GM12878 (cell line): ENCODE measurements around the gene OR1F1.

Source experiments
- POLR2A ChIP-seq: IDR thresholded peaks from 2 replicates; pipeline ENCODE4 v1.6.1; 2011; ENCODE audit warnings: low read depth, mild to moderate bottlenecking, low read length
- TARDBP ChIP-seq: IDR thresholded peaks from 2 replicates; pipeline ENCODE4 v1.6.1; 2016; ENCODE audit warnings: borderline replicate concordance
- ZNF24 ChIP-seq: fragments of 450-650 bp; IDR thresholded peaks from 2 replicates; pipeline ENCODE4 v1.6.1; 2017; ENCODE audit warnings: antibody characterized with exemption, mild to moderate bottlenecking
- TF ChIP-seq, protein P1 (sequence below), 3 experiments: IDR thresholded peaks in 2 of 3; conservative IDR thresholded peaks in 1 of 3; 2 replicates each; pipeline ENCODE4 v1.5.1; 2011; ENCODE audit warnings: low read depth in 3 of 3, low read length in 3 of 3, mild to moderate bottlenecking in 3 of 3, control low read depth in 2 of 3, moderate library complexity in 2 of 3, inconsistent platforms in 1 of 3, mixed read lengths in 1 of 3; ENCODE audit not compliant: control insufficient read depth in 2 of 3, insufficient read depth in 1 of 3; ENCODE audit errors: extremely low read depth in 1 of 3
- TF ChIP-seq, protein P2 (sequence below): fragments of 450-650 bp; IDR thresholded peaks from 2 replicates; pipeline ENCODE4 v1.6.1; 2014; ENCODE audit warnings: mild to moderate bottlenecking

DNA sequence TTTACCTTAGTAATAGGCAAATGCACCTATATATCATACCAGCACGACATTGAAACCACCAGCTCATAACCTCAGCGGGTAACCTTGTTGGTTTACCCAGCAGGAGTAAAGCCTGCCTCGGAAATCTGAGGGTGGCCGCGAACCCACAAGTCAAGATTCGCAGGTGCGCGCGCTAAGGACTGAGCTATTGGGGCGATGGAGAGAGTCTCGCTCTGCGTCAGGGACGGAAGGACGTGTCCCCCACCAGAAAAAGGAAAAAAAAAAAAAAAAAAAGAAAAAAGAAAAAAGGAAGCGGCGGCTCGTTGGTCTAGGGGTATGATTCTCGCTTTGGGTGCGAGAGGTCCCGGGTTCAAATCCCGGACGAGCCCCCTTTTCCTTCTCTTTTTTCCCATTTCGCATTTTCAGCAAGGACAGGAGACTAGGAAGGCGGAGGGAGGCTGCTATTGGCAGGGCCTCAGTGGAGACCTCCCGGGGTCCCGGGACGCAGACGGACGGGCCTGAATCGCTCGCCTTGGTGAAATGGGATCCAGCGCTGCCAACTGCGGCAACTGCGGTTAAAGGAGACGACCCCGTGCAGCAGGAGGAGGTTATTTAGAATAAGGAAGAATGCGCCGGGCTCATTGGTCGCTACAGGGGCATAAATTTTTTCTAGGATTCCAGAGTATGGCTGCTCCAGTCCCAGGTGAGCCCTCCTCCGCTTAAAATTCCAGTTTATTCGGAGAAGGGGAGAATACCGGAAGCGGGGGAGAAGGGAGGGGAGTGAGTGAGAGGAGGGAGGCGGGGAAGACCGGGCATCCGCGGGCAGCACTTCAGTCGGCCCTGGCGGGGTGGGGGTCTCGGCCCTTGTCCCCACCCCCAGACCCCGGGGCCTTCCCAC is at the start of gene OR1F1:
- no peak for TF ChIP-seq ZNF24
- TF ChIP-seq, protein P1, sequence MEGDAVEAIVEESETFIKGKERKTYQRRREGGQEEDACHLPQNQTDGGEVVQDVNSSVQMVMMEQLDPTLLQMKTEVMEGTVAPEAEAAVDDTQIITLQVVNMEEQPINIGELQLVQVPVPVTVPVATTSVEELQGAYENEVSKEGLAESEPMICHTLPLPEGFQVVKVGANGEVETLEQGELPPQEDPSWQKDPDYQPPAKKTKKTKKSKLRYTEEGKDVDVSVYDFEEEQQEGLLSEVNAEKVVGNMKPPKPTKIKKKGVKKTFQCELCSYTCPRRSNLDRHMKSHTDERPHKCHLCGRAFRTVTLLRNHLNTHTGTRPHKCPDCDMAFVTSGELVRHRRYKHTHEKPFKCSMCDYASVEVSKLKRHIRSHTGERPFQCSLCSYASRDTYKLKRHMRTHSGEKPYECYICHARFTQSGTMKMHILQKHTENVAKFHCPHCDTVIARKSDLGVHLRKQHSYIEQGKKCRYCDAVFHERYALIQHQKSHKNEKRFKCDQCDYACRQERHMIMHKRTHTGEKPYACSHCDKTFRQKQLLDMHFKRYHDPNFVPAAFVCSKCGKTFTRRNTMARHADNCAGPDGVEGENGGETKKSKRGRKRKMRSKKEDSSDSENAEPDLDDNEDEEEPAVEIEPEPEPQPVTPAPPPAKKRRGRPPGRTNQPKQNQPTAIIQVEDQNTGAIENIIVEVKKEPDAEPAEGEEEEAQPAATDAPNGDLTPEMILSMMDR (IDR thresholded peaks at IDR 0.05 in 2 of 3, conservative IDR thresholded peaks at IDR 0.05 in 1 of 3; ENCODE audit: control insufficient read depth in 2 of 3, extremely low read depth in 1 of 3, insufficient read depth in 1 of 3, low read depth in 3 of 3, low read length in 3 of 3) = no peak
- no peak for TF ChIP-seq TARDBP
- no peak for TF ChIP-seq POLR2A
- TF ChIP-seq, protein P2, sequence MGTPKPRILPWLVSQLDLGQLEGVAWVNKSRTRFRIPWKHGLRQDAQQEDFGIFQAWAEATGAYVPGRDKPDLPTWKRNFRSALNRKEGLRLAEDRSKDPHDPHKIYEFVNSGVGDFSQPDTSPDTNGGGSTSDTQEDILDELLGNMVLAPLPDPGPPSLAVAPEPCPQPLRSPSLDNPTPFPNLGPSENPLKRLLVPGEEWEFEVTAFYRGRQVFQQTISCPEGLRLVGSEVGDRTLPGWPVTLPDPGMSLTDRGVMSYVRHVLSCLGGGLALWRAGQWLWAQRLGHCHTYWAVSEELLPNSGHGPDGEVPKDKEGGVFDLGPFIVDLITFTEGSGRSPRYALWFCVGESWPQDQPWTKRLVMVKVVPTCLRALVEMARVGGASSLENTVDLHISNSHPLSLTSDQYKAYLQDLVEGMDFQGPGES = no peak
